Measurements from ENCODE around the gene ACBD4.

Gene ACBD4

DNA sequence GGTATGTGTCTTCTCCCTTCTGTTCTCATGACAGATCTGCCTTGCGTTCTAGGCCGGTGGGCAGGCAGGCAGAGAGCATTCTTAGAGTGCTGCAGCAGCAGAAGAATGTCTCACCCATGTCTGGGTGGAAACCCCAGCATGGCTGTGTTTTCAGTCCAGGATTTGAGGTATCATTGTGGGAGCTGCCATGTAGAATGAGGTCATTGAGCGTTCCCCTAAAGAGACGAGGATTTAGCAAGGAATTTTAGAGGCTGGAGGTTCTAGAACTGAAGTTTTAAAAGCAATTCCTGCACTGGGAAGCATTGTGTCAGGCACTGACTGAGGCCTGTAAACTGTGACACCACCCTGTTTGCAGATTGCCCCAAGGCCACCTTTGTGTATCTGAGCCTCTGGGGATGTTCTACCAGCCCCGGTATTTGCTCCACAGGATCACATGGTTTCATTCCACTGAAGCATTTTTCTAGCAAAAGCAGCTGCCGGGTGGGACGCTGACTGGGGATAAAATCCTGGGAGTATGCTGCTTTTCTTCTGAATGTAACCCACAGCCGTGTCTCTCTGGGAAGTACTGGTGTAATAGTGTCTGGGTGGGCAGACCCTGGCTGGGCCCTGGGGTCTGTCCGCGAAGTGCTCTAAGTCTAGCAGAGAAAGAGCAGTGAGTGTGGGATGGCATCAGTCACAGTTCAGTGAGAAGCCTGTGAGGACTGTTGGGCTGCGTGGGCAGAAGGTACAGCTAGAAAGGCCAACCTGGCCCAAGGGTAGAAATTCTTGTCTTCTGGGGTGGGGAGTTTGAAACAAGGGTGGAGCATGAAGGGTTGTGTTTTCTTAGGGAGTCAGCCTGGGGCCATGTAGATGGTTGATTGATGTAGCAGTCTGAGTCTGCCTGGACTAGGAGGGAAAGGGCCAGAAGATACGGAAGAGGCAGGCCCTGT lies 33.3 kb upstream of the ACBD4 start:
- no peak for TF ChIP-seq CTCF (IDR thresholded peaks at IDR 0.05; ENCODE audit: insufficient read depth, low read length, poor library complexity, severe bottlenecking)
- Histone ChIP-seq H3K36me3 (ENCODE audit: control insufficient read depth, insufficient read depth, low read length) (peaks cover 63% of the 10 kb centered on the region), H3K4me3 (replicated peaks; ENCODE audit: low read depth, low read length) (no peak overlapping the region), H3K27me3 (replicated peaks; ENCODE audit: control insufficient read depth, insufficient read depth, low read length) (no peaks in the 10 kb centered on the region)
- DNase-seq (ENCODE audit: extremely low read depth, insufficient read length): no peak

DNA sequence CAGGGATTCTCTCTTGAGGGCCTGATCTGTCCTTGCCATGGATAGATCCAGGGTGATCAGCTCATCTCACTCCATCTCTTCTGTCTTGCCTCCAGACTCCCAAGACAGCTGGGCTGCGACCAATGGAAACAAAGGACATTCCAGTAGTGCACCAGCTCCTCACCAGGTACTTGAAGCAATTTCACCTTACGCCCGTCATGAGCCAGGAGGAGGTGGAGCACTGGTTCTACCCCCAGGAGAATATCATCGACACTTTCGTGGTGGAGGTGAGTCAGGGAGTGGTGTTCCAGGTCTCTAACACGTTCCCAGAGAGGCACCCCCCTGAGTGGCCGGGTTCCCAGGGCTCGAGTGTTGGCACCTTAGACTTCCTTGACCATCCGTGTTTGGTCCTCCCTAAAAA lies 32.6 kb upstream of the ACBD4 start:
- H3K27me3 ChIP-seq (replicated peaks; ENCODE audit: control insufficient read depth, insufficient read depth, low read length): no peaks in the 10 kb centered on the region
- H3K36me3 ChIP-seq (ENCODE audit: control insufficient read depth, insufficient read depth, low read length): peaks cover 56% of the 10 kb centered on the region
- no peak for DNase-seq (ENCODE audit: extremely low read depth, insufficient read length)
- no peak for TF ChIP-seq CTCF (IDR thresholded peaks at IDR 0.05; ENCODE audit: insufficient read depth, low read length, poor library complexity, severe bottlenecking)
- H3K4me3 ChIP-seq (replicated peaks; ENCODE audit: low read depth, low read length): no peak overlapping the region

DNA sequence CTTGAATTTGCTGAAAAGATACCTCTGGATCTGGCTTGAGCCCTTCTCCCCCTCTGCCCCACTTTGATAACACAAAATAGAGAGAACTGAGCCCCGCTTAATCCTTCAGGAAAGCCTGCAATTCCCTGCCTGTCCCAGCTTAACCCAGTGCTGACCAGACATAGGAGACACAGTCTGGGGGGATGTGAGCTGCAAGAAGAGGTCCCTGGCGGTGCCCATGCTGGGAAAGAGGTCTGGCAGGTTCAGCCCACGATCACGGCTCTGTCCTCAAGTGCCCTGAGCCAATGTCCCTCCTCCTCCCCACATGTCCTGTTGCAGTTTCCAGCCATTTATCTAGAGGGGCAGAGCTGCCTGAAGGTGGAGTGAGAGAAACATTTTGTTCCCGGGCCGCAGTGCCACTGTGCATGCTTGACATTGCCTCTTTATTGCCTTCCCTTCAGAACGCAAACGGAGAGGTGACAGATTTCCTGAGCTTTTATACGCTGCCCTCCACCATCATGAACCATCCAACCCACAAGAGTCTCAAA lies 32.2 kb upstream of the ACBD4 start:
- no peak for DNase-seq (ENCODE audit: extremely low read depth, insufficient read length)

DNA sequence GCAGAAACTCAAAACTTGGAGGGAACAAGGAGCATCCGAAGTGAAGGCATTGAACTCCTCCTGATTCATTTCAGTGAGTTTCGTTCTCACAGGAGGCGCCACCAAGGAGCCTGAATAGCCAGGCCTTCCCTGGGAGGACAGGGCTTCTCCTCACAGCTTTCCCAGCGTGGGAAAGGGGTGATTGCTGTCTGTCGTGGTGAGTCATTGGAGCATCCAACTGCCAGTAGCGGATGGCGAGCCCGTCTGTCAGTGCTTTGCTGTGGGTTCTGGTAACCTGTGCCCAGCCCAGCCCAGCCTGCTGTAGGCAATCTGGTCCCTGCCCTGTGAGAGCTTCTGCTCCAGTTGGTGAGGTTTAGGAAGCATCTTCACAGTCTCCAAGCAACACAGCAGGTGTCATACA lies 31.5 kb upstream of the ACBD4 start:
- TF ChIP-seq CTCF (IDR thresholded peaks at IDR 0.05; ENCODE audit: insufficient read depth, low read length, poor library complexity, severe bottlenecking): no peak
- H3K36me3 ChIP-seq (ENCODE audit: control insufficient read depth, insufficient read depth, low read length): peaks cover 58% of the 10 kb centered on the region

More for the DNA sequence above, 32.2 kb upstream of the ACBD4 start:
- peaks cover 56% of the 10 kb centered on the region for H3K36me3 ChIP-seq (ENCODE audit: control insufficient read depth, insufficient read depth, low read length)
- no peak for TF ChIP-seq CTCF (IDR thresholded peaks at IDR 0.05; ENCODE audit: insufficient read depth, low read length, poor library complexity, severe bottlenecking)
- no peaks in the 10 kb centered on the region for H3K27me3 ChIP-seq (replicated peaks; ENCODE audit: control insufficient read depth, insufficient read depth, low read length)
- H3K4me3 ChIP-seq (replicated peaks; ENCODE audit: low read depth, low read length): no peak overlapping the region

GRCh38 chr17:45104497-45104896 lies 31.0 kb upstream of the ACBD4 start:
- TF ChIP-seq CTCF (IDR thresholded peaks at IDR 0.05; ENCODE audit: insufficient read depth, low read length, poor library complexity, severe bottlenecking): no peak
- no peaks in the 10 kb centered on the region for H3K27me3 ChIP-seq (replicated peaks; ENCODE audit: control insufficient read depth, insufficient read depth, low read length)
- no peak overlapping the region for H3K4me3 ChIP-seq (replicated peaks; ENCODE audit: low read depth, low read length)
- DNase-seq (ENCODE audit: extremely low read depth, insufficient read length): no peak
- H3K36me3 ChIP-seq (ENCODE audit: control insufficient read depth, insufficient read depth, low read length): peaks cover 59% of the 10 kb centered on the region

More for the DNA sequence above, 31.5 kb upstream of the ACBD4 start:
- H3K27me3 ChIP-seq (replicated peaks; ENCODE audit: control insufficient read depth, insufficient read depth, low read length): no peaks in the 10 kb centered on the region
- no peak overlapping the region for H3K4me3 ChIP-seq (replicated peaks; ENCODE audit: low read depth, low read length)
- no peak for DNase-seq (ENCODE audit: extremely low read depth, insufficient read length)
